CD14-positive monocyte (primary cell): ENCODE measurements around the gene LYZL4. TPM values are rescaled to one million over a fixed set of nuclear protein-coding genes. Genes with fewer than 3 reads are reported as not detected.

Experiments used
- DNase-seq, 3 donors: peaks; one replicate each; pipeline ENCODE4 v3.0.0-alpha.2; 2011 to 2022
- H2AFZ ChIP-seq: 2 replicates; pipeline ENCODE4 v1.6.0; 2012; ENCODE audit warnings: mild to moderate bottlenecking, low read depth, low read length, inconsistent platforms; ENCODE audit not compliant: insufficient read depth, poor library complexity, severe bottlenecking
- H3K27ac ChIP-seq, 2 donors: 1 replicate in 1 of 2; 2 replicates in 1 of 2; pipeline ENCODE4 v1.5.1; 2012 to 2013; ENCODE audit warnings: low read length in 2 of 2, control low read depth in 1 of 2, inconsistent platforms in 1 of 2, low read depth in 1 of 2, mild to moderate bottlenecking in 1 of 2
- H3K27me3 ChIP-seq, 2 donors: one replicate each; pipeline versions ENCODE4 v1.6.0 to v1.6.1; 2011 to 2013; ENCODE audit warnings: low read length in 2 of 2; ENCODE audit not compliant: control insufficient read depth in 2 of 2, insufficient read depth in 2 of 2
- H3K36me3 ChIP-seq, 2 donors: replicated peaks in 1 of 2; 1 replicate in 1 of 2; 2 replicates in 1 of 2; pipeline versions ENCODE4 v1.5.1 to v1.6.1; 2012 to 2013; ENCODE audit warnings: low read length in 2 of 2, control low read depth in 1 of 2, inconsistent platforms in 1 of 2, mild to moderate bottlenecking in 1 of 2; ENCODE audit not compliant: insufficient read depth in 2 of 2, control insufficient read depth in 1 of 2
- H3K4me1 ChIP-seq, 2 donors: 1 replicate in 1 of 2; 2 replicates in 1 of 2; pipeline versions ENCODE4 v1.5.1 to v1.6.1; 2012 to 2013; ENCODE audit warnings: low read length in 2 of 2, control low read depth in 1 of 2, inconsistent platforms in 1 of 2, mild to moderate bottlenecking in 1 of 2, moderate library complexity in 1 of 2; ENCODE audit not compliant: insufficient read depth in 2 of 2, control insufficient read depth in 1 of 2
- H3K4me2 ChIP-seq: replicated peaks from 2 replicates; pipeline ENCODE3; 2012; ENCODE audit warnings: low read length, moderate library complexity, mild to moderate bottlenecking; ENCODE audit not compliant: poor library complexity, severe bottlenecking; ENCODE audit errors: extremely low read depth
- H3K4me3 ChIP-seq, 3 experiments: fragments of 200-600 bp in 1 of 3; sonication (generic) in 1 of 3; replicated peaks in 1 of 3; 1 replicate in 2 of 3; 2 replicates in 1 of 3; pipeline ENCODE4 v1.5.1; 2011 to 2013; ENCODE audit warnings: low read length in 3 of 3, mild to moderate bottlenecking in 3 of 3, control low read depth in 2 of 3, low read depth in 2 of 3, inconsistent platforms in 1 of 3, moderate library complexity in 1 of 3
- H3K79me2 ChIP-seq: 2 replicates; pipeline ENCODE4 v1.6.0; 2012; ENCODE audit warnings: mild to moderate bottlenecking, control low read depth, inconsistent platforms, low read length, moderate library complexity; ENCODE audit not compliant: insufficient read depth
- H3K9ac ChIP-seq: 2 replicates; pipeline ENCODE4 v1.6.0; 2017; ENCODE audit warnings: low read length, mild to moderate bottlenecking; ENCODE audit not compliant: insufficient read depth, poor library complexity, severe bottlenecking
- H3K9me3 ChIP-seq, 2 donors: replicated peaks in 1 of 2; 1 replicate in 1 of 2; 2 replicates in 1 of 2; pipeline versions ENCODE4 v1.5.1 to v1.6.1; 2012 to 2013; ENCODE audit warnings: low read length in 2 of 2, control low read depth in 1 of 2; ENCODE audit not compliant: control insufficient read depth in 1 of 2, insufficient read depth in 1 of 2
- H4K20me1 ChIP-seq: 2 replicates; pipeline ENCODE4 v1.6.0; 2012; ENCODE audit warnings: mild to moderate bottlenecking, low read length, control low read depth, moderate library complexity; ENCODE audit not compliant: insufficient read depth
- H3K27ac Mint-ChIP-seq, 7 donors: one replicate each; pipeline ENCODE4 v1.8.0; 2020; ENCODE audit warnings: mild to moderate bottlenecking in 7 of 7, mixed read lengths in 7 of 7, moderate library complexity in 6 of 7, inconsistent platforms in 2 of 7
- H3K27me3 Mint-ChIP-seq, 3 donors: one replicate each; pipeline ENCODE4 v1.8.0; 2021 to 2022; ENCODE audit warnings: low read depth in 3 of 3, mild to moderate bottlenecking in 3 of 3, mixed read lengths in 3 of 3, moderate library complexity in 3 of 3, inconsistent platforms in 1 of 3
- H3K36me3 Mint-ChIP-seq, 2 donors: one replicate each; pipeline ENCODE4 v1.8.0; 2020; ENCODE audit warnings: mixed read lengths in 2 of 2, inconsistent platforms in 1 of 2, mild to moderate bottlenecking in 1 of 2
- H3K4me1 Mint-ChIP-seq: one replicate; pipeline ENCODE4 v1.8.0; 2020; ENCODE audit warnings: mild to moderate bottlenecking, mixed read lengths
- H3K4me3 Mint-ChIP-seq, 2 donors: one replicate each; pipeline ENCODE4 v1.8.0; 2020; ENCODE audit warnings: mild to moderate bottlenecking in 2 of 2, mixed read lengths in 2 of 2, moderate library complexity in 1 of 2
- H3K9me3 Mint-ChIP-seq, 7 donors: one replicate each; pipeline ENCODE4 v1.8.0; 2020 to 2022; ENCODE audit warnings: mixed read lengths in 7 of 7, mild to moderate bottlenecking in 6 of 7, moderate library complexity in 6 of 7, inconsistent platforms in 2 of 7
- CTCF ChIP-seq: fragments of 200-600 bp; IDR thresholded peaks from one replicate; pipeline ENCODE4 v1.8.0; 2022; ENCODE audit warnings: antibody characterized with exemption, mild to moderate bottlenecking
- WGBS: methylation state at CpG from one replicate; pipeline ENCODE4 v1.1.5; 2013; ENCODE audit warnings: missing lambda C conversion rate; ENCODE audit not compliant: insufficient coverage; 5-methylcytosine and 5-hydroxymethylcytosine counted together
- intact Hi-C, 2 donors: fragments of 100-400 bp; cut with micrococcal nuclease; formaldehyde crosslinking; loops; one replicate each; pipeline versions ENCODE4 v1.15.0 to v1.15.1; 2023
- polyA plus RNA-seq, 3 donors: library from polyadenylated mRNA; depleted of rRNA in 1 of 3; unstranded in 2 of 3; stranded (reverse) in 1 of 3; fragments of 300-500 nt in 2 of 3; fragments of >200 nt in 1 of 3; fragmentation: Illumina TruSeq in 2 of 3; gene quantifications; 1 replicate in 2 of 3; 2 replicates in 1 of 3; pipeline ENCODE4 v1.2.3, GENCODE V29; 2012 to 2021

Gene LYZL4
- polyA plus RNA-seq, 3 donors, result not detected

GRCh38 chr3:42366550-42366949, 43.9 kb downstream of the LYZL4 start:
- Mint-ChIP-seq H3K9me3 (peaks cover 5 to 10% (median 6%) of the 10 kb centered on the region in 7 donors), H3K27ac (no peak overlapping the region), H3K27me3 (peaks cover 1 to 3% (median 1%) of the 10 kb centered on the region in 3 donors), H3K4me3 (no peak overlapping the region), H3K4me1 (peaks cover 8% of the 10 kb centered on the region), H3K36me3 (no peaks in the 10 kb centered on the region)
- Histone ChIP-seq H3K27me3 (no peaks in the 10 kb centered on the region), H4K20me1 (no peaks in the 10 kb centered on the region), H3K9ac (no peak overlapping the region), H3K4me3 (no peak overlapping the region), H2AFZ (no peak overlapping the region), H3K4me1 (peaks cover 3 to 5% of the 10 kb centered on the region in 2 donors), H3K4me2 (no peak overlapping the region), H3K9me3 (peaks cover 0 to 6% of the 10 kb centered on the region in 2 donors), H3K27ac (no peak overlapping the region), H3K36me3 (no peaks in the 10 kb centered on the region), H3K79me2 (no peaks in the 10 kb centered on the region)
- WGBS, result 75% methylated on average over 1 of the region's 3 CpGs
- TF ChIP-seq CTCF, result no peak
- intact Hi-C loops, result no loop called here
- DNase-seq, result no peak

GRCh38 chr3:42357335-42357734, 53.1 kb downstream of the LYZL4 start:
- intact Hi-C loops, result no loop called here
- Histone ChIP-seq H3K79me2 (no peaks in the 10 kb centered on the region), H3K27me3 (no peaks in the 10 kb centered on the region), H3K4me2 (no peak overlapping the region), H3K4me1 (no peaks in the 10 kb centered on the region), H3K27ac (no peak overlapping the region), H3K9me3 (peaks cover 0 to under 1% of the 10 kb centered on the region in 2 donors), H3K36me3 (no peaks in the 10 kb centered on the region), H3K9ac (no peak overlapping the region), H2AFZ (no peak overlapping the region), H3K4me3 (no peak overlapping the region), H4K20me1 (no peaks in the 10 kb centered on the region)
- Mint-ChIP-seq H3K27me3 (peaks cover 2 to 14% (median 12%) of the 10 kb centered on the region in 3 donors), H3K4me3 (no peak overlapping the region), H3K9me3 (peaks cover 0 to 9% (median 4%) of the 10 kb centered on the region in 7 donors), H3K36me3 (no peaks in the 10 kb centered on the region), H3K4me1 (no peaks in the 10 kb centered on the region), H3K27ac (no peak overlapping the region)
- TF ChIP-seq CTCF, result no peak
- WGBS, result no CpG with 5 or more reads among the region's 1 CpG
- no peak for DNase-seq
